IMR-90 (cell line): ENCODE data around the gene C16orf86. TPM values are rescaled to one million over a fixed set of nuclear protein-coding genes. Genes with fewer than 3 reads are reported as not detected.

ENCODE experiments used
- ATAC-seq: fragments of 200-7000 bp; cut with Tn5 transposase; 2 replicates; pipeline ENCODE4 v1.9.1; 2020; ENCODE audit warnings: low read depth, mild to moderate bottlenecking, moderate library complexity
- BruUV-seq: library from RNA; stranded (reverse); fragments of 400-500 nt; replicated peaks from 2 replicates; lab custom pipeline; 2021; lab: Mats Ljungman, UMichigan
- CTCF ChIA-PET: fragments of 300-600 bp; formaldehyde crosslinking; extraction: SDS; loops from one replicate; lab custom pipeline; 2021; ENCODE audit warnings: antibody characterized with exemption; lab: Yijun Ruan, JAX
- POLR2A ChIA-PET: fragments of 300-600 bp; sonication (Branson Sonifier 250); formaldehyde crosslinking; loops from one replicate; lab custom pipeline; 2022; ENCODE audit warnings: antibody characterized with exemption; ENCODE audit not compliant: unreplicated experiment; lab: Charles Lee
- DNase-seq: peaks from one replicate; pipeline ENCODE4 v3.0.0; 2013
- H2AFZ ChIP-seq: replicated peaks from 2 replicates; pipeline ENCODE3; 2013; ENCODE audit warnings: low read length, mild to moderate bottlenecking; ENCODE audit not compliant: poor library complexity
- H2AK5ac ChIP-seq: 2 replicates; pipeline ENCODE4 v1.6.1; 2013; ENCODE audit warnings: low read depth, low read length, inconsistent platforms
- H2AK9ac ChIP-seq: replicated peaks from 2 replicates; pipeline ENCODE3; 2013; ENCODE audit warnings: mild to moderate bottlenecking, low read depth, low read length, moderate library complexity; ENCODE audit not compliant: poor library complexity
- H2BK120ac ChIP-seq: 2 replicates; pipeline ENCODE4 v1.6.1; 2013; ENCODE audit warnings: low read depth, low read length, inconsistent platforms
- H2BK15ac ChIP-seq: 3 replicates; pipeline ENCODE4 v1.6.1; 2013; ENCODE audit warnings: low read depth, low read length, inconsistent platforms
- H2BK20ac ChIP-seq: 2 replicates; pipeline ENCODE4 v1.6.1; 2013; ENCODE audit warnings: low read depth, mild to moderate bottlenecking, inconsistent platforms, low read length, moderate library complexity
- H2BK5ac ChIP-seq: 2 replicates; pipeline ENCODE4 v1.6.1; 2013; ENCODE audit warnings: mild to moderate bottlenecking, low read depth, low read length, inconsistent platforms; ENCODE audit not compliant: poor library complexity, severe bottlenecking
- H3K14ac ChIP-seq: replicated peaks from 2 replicates; pipeline ENCODE4 v1.6.1; 2013; ENCODE audit warnings: low read depth, low read length, inconsistent platforms
- H3K18ac ChIP-seq: 2 replicates; pipeline ENCODE4 v1.6.1; 2013; ENCODE audit warnings: low read depth, low read length, control low read depth
- H3K23ac ChIP-seq: 2 replicates; pipeline ENCODE4 v1.6.1; 2013; ENCODE audit warnings: low read depth, low read length, inconsistent platforms
- H3K27ac ChIP-seq: 2 replicates; pipeline ENCODE4 v1.5.1; 2013; ENCODE audit warnings: mild to moderate bottlenecking, control low read depth, low read length; ENCODE audit not compliant: insufficient read depth
- H3K27me3 ChIP-seq: 2 replicates; pipeline ENCODE4 v1.6.1; 2013; ENCODE audit warnings: low read length; ENCODE audit not compliant: control insufficient read depth, insufficient read depth
- H3K36me3 ChIP-seq: 2 replicates; pipeline ENCODE4 v1.6.1; 2013; ENCODE audit warnings: low read length, mixed read lengths; ENCODE audit not compliant: control insufficient read depth, insufficient read depth
- H3K4ac ChIP-seq: 2 replicates; pipeline ENCODE4 v1.6.1; 2013; ENCODE audit warnings: low read depth, low read length, inconsistent platforms
- H3K4me1 ChIP-seq: 2 replicates; pipeline ENCODE4 v1.6.1; 2013; ENCODE audit warnings: low read length, mixed read lengths; ENCODE audit not compliant: control insufficient read depth, insufficient read depth
- H3K4me2 ChIP-seq: 2 replicates; pipeline ENCODE4 v1.6.1; 2013; ENCODE audit warnings: low read depth, mild to moderate bottlenecking, control low read depth, low read length, moderate library complexity
- H3K4me3 ChIP-seq: 2 replicates; pipeline ENCODE4 v1.5.1; 2013; ENCODE audit warnings: low read depth, mild to moderate bottlenecking, control low read depth, low read length, moderate library complexity; ENCODE audit not compliant: insufficient read depth
- H3K56ac ChIP-seq: 2 replicates; pipeline ENCODE4 v1.6.1; 2013; ENCODE audit warnings: low read length, inconsistent platforms; ENCODE audit not compliant: insufficient read depth; ENCODE audit errors: extremely low read depth
- H3K79me1 ChIP-seq, 2 experiments: 2 replicates each; pipeline ENCODE4 v1.6.1; 2013; ENCODE audit warnings: low read length in 2 of 2, inconsistent platforms in 1 of 2, low read depth in 1 of 2
- H3K9ac ChIP-seq: 2 replicates; pipeline ENCODE4 v1.6.1; 2013; ENCODE audit warnings: low read depth, low read length, control low read depth
- H3K9me1 ChIP-seq: 2 replicates; pipeline ENCODE4 v1.6.1; 2013; ENCODE audit warnings: low read length, inconsistent platforms; ENCODE audit not compliant: insufficient read depth
- H3K9me3 ChIP-seq: 2 replicates; pipeline ENCODE4 v1.6.1; 2013; ENCODE audit warnings: low read length; ENCODE audit not compliant: control insufficient read depth, insufficient read depth
- H4K20me1 ChIP-seq: 2 replicates; pipeline ENCODE4 v1.6.1; 2013; ENCODE audit warnings: low read length, inconsistent platforms; ENCODE audit not compliant: insufficient read depth
- H4K5ac ChIP-seq: 2 replicates; pipeline ENCODE4 v1.6.1; 2013; ENCODE audit warnings: mild to moderate bottlenecking, low read depth, low read length, control low read depth
- H4K8ac ChIP-seq, 2 experiments: 2 replicates each; pipeline ENCODE4 v1.6.1; 2013; ENCODE audit warnings: low read depth in 2 of 2, low read length in 2 of 2, control low read depth in 1 of 2, inconsistent platforms in 1 of 2
- H4K91ac ChIP-seq: 2 replicates; pipeline ENCODE4 v1.6.1; 2013; ENCODE audit warnings: low read depth, low read length, inconsistent platforms; ENCODE audit not compliant: insufficient read depth
- BHLHE40 ChIP-seq: fragments of 150-350 bp; IDR thresholded peaks from 2 replicates; pipeline ENCODE4 v1.6.1; 2016; ENCODE audit warnings: mild to moderate bottlenecking, low read depth, low read length
- CEBPB ChIP-seq: IDR thresholded peaks from 2 replicates; pipeline ENCODE4 v1.6.1; 2012; ENCODE audit warnings: low read depth, low read length, improper control_type of control experiment
- CHD1 ChIP-seq: IDR thresholded peaks from 2 replicates; pipeline ENCODE4 v1.6.1; 2012; ENCODE audit warnings: low read depth, low read length, improper control_type of control experiment
- FOS ChIP-seq: fragments of 150-350 bp; IDR thresholded peaks from 2 replicates; pipeline ENCODE4 v1.6.1; 2016; ENCODE audit warnings: low read depth, low read length
- RCOR1 ChIP-seq: IDR thresholded peaks from 2 replicates; pipeline ENCODE4 v1.6.1; 2012; ENCODE audit warnings: mild to moderate bottlenecking, low read length, improper control_type of control experiment; ENCODE audit not compliant: insufficient replicate concordance
- RFX5 ChIP-seq: IDR thresholded peaks from 2 replicates; pipeline ENCODE4 v1.8.0; 2012; ENCODE audit warnings: low read depth, mild to moderate bottlenecking, low read length, moderate library complexity
- WGBS, 2 experiments: methylation state at CpG; one replicate each; pipeline versions ENCODE4 v1.1.5 to v1.1.7; 2013; ENCODE audit warnings: missing lambda C conversion rate in 2 of 2; ENCODE audit not compliant: insufficient read length in 1 of 2; ENCODE audit errors: extremely low coverage in 2 of 2; 5-methylcytosine and 5-hydroxymethylcytosine counted together
- dilution Hi-C: fragments of 300-500 bp; cut with HindIII; formaldehyde crosslinking; loops from one replicate; pipeline ENCODE4 v1.14.3; 2018; ENCODE audit warnings: low sequenced_read_pairs; ENCODE audit not compliant: unreplicated experiment
- in situ Hi-C: fragments of 300-500 bp; cut with MboI; formaldehyde crosslinking; loops from 3 replicates; pipeline ENCODE4 v1.14.3; 2019; ENCODE audit warnings: low sequenced_read_pairs, inconsistent platforms, mixed read lengths
- intact Hi-C: fragments of 100-400 bp; cut with micrococcal nuclease; formaldehyde crosslinking; loops from 2 replicates; pipeline ENCODE4 v1.10.0; 2022
- polyA plus RNA-seq, 3 experiments: library from polyadenylated mRNA; depleted of rRNA; stranded (reverse); fragments of >200 nt; gene quantifications; 2 replicates each; pipeline ENCODE4 v1.2.3, GENCODE V29; 2012; ENCODE audit warnings: low replicate concordance in 1 of 3
- total RNA-seq: library from RNA; depleted of rRNA; stranded (reverse); fragments of >200 nt; gene quantifications from 2 replicates; pipeline ENCODE4 v1.2.3, GENCODE V29; 2012

C16orf86 gene
- total and polyA plus RNA-seq, 2 of the 4 experiments (the other 2 are of a cell fraction), result 0.54 to 0.70 TPM

DNA sequence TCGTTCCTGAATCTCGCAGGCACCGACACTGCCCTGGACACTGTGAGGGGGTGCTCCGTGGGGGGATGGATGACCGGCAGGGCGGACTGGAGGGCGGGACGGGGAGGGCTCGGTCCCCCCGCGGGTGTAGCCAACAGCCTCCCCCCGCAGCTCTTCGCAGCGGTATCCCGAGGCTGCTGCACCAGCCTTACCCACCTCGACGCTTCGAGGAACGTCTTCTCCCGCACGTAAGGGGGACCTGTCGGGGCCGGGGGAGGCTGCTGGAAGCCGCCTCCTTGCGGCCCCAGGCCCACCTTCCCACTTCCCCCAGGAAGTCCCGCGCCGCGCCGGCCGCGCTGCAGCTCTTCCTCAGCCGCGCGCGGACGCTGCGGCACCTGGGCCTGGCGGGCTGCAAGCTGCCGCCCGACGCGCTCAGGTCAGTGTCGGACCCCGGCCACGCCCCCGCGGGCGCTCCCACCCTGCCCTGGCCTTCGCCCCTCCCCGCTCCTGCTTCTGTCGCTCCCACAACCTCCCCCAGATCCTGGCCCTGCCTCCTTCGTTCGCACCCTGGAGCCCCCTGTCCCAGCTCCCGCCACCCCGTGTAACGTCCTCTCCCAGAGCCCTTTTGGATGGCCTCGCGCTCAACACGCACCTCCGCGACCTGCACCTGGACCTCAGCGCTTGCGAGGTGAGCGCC lies 18.4 kb upstream of the C16orf86 start:
- no TSS peak for BruUV-seq
- Histone ChIP-seq H3K4me2 (no peak overlapping the region), H3K56ac (no peak overlapping the region), H2BK15ac (no peak overlapping the region), H2BK5ac (no peak overlapping the region), H3K18ac (no peak overlapping the region), H4K5ac (no peak overlapping the region), H2AK9ac (no peak overlapping the region), H3K9ac (no peak overlapping the region), H3K27me3 (peaks cover 79% of the 10 kb centered on the region), H3K4me1 (no peaks in the 10 kb centered on the region), H3K36me3 (no peaks in the 10 kb centered on the region), H2BK120ac (no peak overlapping the region), H2AFZ (no peak overlapping the region), H3K9me1 (no peaks in the 10 kb centered on the region), H2AK5ac (no peak overlapping the region), H4K20me1 (peaks cover 9% of the 10 kb centered on the region), H3K9me3 (no peaks in the 10 kb centered on the region), H3K79me1 (no peaks in the 10 kb centered on the region), H3K4ac (no peak overlapping the region), H3K4me3 (no peak overlapping the region), H4K8ac (no peak overlapping the region), H4K91ac (no peak overlapping the region), H2BK20ac (no peak overlapping the region), H3K27ac (no peak overlapping the region), H3K23ac (no peak overlapping the region), H3K14ac (no peak overlapping the region)
- in situ Hi-C loops, result no loop called here
- no peak for ATAC-seq
- no peak for DNase-seq
- CTCF ChIA-PET, result no interaction called here
- 16% methylated on average over 30 of the region's 65 CpGs; no CpG with 5 or more reads in 1 of the 2 experiments for WGBS, 2 experiments
- POLR2A ChIA-PET, result no interaction called here
- TF ChIP-seq CHD1, result no peak
- no peak for TF ChIP-seq FOS
- no peak for TF ChIP-seq BHLHE40
- no peak for TF ChIP-seq CEBPB
- TF ChIP-seq RFX5, result no peak
- TF ChIP-seq RCOR1, result no peak
- intact Hi-C loops, result no loop called here
- dilution Hi-C loops, result no loop called here
